SH-SY5Y (cell line): ENCODE results near the gene MAN2B2.

Source experiments
- GATA2 ChIP-seq: IDR thresholded peaks from 2 replicates; pipeline ENCODE4 v1.6.1; 2011; ENCODE audit warnings: mild to moderate bottlenecking, low read depth, low read length
- GATA3 ChIP-seq: IDR thresholded peaks from 2 replicates; pipeline ENCODE4 v1.6.1; 2011; ENCODE audit warnings: low read depth, mild to moderate bottlenecking, low read length, moderate library complexity

DNA sequence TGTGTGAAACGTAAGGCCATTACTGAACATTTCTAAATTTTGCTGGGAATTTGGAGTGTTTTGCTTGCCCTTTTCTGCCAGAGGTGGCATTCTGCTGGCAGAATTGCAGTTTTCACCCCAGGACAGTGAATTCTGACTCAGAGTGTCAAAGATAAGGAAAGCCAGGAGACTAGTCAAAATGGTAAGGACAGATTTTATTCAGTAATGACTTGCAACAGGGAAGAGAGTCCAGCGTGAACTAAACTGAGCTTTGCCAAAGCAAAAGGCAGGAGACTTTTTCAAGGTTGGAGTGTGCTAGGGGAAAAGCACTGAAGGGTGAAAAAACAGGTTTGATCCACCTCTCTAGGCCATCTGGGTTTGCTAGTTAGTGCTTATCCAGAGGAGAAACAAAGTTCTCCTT lies 84.9 kb downstream of the MAN2B2 start:
- TF ChIP-seq GATA3 (no peak), GATA2 (no peak)
